OCI-M1 (cell line): ENCODE data around the gene TBL1X.

Experiments
- DNase-seq: peaks from one replicate; lab custom pipeline; 2025; lab: John Stamatoyannopoulos, UW

Gene TBL1X

GRCh38 chrX:9707306-9708033, 242.6 kb downstream of the TBL1X start:
- no peak for DNase-seq

DNA sequence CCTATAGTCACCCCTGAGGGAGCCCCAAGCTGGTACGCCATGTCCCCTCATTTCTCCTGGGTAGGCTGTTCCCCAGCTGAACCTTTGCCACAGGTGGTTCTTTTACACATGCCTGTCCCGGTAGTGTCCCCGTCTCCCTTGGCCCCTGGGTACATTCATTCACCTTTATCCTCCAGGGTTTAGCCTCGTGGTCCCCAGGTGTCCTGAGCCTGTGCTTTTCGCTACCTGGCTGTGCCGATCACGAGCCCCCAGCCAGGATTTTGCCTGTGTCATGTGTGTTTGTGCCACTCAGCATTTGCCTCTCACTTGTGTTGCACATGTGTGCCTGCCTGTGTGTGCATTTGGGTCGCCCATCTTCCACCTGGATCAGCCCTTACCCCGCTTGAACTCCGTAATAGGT, 243.2 kb downstream of the TBL1X start:
- no peak for DNase-seq

DNA sequence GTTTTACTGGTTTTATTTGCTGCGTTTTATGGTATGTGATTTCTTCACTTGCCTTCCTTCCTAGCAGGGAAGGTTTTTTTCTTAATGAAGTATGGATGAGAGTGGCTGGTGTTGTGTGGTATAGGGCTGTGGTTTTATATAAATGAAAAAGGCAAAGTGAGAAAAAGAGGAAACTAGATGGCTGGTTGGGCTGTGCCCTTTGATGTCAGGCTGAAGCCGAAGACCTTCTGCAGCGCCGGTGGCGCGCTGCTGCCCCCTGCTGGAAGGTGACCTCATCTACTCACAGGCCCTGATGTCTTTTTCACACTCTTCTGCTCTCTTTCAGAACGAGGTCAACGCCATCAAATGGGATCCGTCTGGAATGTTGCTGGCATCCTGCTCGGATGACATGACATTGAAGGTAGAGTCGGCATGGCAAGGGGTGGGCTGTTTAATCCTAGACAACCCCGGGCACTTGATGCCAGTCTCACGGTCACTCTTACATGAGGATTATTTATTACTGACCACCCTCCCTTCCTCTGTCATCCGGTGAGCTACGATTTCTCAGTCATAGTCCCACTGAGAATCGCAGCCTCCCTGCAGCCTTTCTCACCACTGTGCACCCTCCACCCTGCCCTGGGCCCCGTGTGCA, 244.2 kb downstream of the TBL1X start:
- DNase-seq = peak; percentile 87

DNA sequence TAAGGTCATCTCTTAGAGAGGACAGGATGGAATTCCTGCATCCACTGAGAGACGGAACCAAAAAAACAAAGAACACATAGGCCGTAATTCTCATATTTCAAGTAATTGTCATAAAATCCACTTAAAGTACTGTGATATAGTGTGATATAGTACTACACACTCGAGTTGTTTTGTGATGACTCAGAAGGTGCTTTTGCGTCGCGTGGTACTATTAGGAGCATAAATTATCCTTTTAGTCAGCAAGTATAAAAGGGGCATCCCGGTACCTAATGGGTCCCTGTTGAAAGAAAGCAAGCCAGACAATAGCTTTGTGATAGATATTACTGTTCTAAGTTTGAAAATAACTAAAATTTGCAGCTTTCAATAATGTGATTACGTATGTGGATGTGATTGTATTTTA, 245.5 kb downstream of the TBL1X start:
- no peak for DNase-seq

GRCh38 chrX:9717376-9717775, 252.5 kb downstream of the TBL1X start:
- no peak for DNase-seq

GRCh38 chrX:9724711-9725110, 259.9 kb downstream of the TBL1X start:
- DNase-seq = no peak

GRCh38 chrX:9728261-9728660, 263.4 kb downstream of the TBL1X start:
- DNase-seq = peak; percentile 24

- no peak for DNase-seq
Measured at GRCh38 chrX:9729171-9729885, 264.5 kb downstream of the TBL1X start.

DNA sequence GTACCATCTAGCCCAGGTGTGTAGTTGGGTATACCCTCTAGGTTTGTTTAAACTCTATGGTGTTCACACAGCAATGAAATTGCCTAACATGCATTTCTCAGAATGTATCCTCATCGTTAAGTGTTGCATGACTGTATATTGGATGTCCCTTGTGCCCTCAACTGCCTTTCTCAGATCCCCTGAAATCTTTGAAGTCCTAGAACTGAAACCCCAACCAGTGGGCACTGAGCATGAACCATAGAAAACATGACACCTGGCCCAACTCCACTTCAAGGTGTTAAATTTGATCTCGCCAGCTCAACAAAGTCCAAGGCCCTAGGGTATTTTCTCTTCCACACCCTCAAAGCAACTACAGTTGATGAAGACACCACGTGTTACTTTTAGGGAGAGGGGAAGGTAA, 265.2 kb downstream of the TBL1X start:
- no peak for DNase-seq

DNA sequence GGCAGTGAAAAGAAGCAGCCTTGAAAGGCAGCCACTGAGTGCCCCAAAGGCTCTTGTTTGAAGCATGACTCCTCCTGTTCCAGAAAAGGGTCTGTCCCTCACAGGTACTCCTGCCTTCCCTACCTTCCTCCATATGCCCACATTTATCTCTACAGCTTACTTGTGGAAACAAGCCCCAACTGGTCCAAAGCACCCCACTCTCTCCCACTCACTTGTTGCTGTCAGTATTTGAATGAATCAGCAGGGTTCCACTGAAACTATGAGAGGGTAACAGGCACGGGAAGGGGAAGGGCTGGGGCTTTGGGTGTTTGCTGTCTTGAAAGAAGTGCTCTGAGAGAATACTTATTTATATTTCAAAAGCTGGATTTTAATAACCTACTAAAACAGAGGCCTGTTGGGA, 265.9 kb downstream of the TBL1X start:
- DNase-seq = no peak

GRCh38 chrX:9737363-9737762, 272.5 kb downstream of the TBL1X start:
- DNase-seq = no peak

- DNase-seq = no peak
Measured at GRCh38 chrX:9738151-9738550, 273.3 kb downstream of the TBL1X start.

DNA sequence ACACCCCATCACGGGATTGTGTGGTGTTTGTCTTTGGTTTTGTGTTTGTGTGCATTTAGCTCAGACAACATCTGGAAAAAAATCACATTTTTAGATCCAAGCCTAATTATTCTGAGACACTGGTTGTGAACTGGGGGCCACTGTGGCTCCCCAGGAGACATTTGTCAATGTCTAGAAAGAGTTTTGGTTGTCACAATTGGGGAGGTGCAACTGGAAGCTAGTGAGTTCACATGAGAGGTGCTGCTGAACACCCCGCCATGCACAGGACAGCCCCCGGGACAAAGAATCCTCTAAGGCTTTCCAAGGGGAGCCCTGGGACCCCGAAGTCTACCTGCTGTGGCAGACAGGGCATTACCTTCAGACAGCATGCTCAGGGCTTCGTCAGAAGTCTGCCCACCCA, 274.3 kb downstream of the TBL1X start:
- DNase-seq = no peak

DNA sequence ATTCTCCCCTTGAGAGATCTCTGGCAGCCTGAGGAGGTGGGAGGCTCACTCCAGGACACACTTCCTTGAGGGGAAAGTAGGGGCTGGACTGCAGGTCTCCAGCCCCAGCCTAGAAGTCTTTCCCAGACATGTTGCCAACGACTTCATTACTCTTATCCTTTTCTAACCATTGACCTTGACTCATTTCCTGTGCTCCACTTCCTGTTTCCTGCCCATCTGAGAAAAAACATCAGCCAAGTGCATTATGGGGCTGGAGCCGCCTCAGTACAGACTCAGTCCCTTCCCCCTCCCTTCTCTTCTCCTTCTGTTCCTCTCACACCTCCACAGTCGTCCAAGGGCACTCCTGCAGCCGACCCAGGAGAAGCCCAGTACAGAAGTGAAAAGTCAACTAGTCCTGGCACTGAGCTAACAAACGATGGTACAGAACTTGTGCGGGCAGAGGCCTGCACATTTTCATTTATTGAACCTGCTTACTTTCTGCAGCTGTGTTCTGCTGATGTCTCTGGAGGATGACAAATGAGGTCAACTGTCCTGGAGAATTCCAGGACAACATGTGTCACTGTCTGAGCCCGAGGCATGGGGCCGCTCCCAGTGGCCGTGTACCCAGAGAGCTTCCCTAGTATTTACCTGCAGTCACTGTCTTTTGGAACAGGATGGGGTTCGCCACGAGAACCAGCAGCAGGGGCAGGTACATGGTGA, 280.7 kb downstream of the TBL1X start:
- DNase-seq = no peak

GRCh38 chrX:9746148-9746888, 281.5 kb downstream of the TBL1X start:
- peak; percentile 47 for DNase-seq

GRCh38 chrX:9747644-9748043, 282.8 kb downstream of the TBL1X start:
- DNase-seq = no peak

DNA sequence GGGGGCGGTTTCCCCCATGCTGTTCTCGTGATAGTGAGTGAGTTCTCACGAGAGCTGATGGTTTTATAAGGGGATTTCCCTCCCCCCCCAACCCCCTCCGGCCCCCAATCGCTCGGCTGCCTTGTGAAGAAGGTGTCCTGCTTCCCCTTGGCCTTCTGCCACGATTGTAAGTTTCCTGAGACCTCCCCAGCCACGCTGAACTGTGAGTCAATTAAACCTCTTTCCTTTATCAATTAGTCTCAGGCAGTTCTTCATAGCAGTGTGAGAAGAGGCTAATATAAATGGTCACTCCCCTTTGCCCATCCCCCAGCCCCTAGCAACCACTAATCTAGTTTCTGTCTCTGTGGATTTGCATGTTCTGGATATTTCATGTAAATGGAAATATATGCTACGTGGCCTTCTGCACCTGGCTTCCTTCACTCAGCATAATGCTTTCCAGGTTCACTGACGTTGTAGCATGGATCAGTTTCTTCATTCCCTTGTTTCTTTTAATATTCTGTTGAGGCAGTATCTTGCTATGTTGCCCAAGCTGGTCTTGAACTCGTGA, 284.4 kb downstream of the TBL1X start:
- no peak for DNase-seq

- DNase-seq = no peak
Measured at GRCh38 chrX:9757366-9757765, 292.5 kb downstream of the TBL1X start.

DNA sequence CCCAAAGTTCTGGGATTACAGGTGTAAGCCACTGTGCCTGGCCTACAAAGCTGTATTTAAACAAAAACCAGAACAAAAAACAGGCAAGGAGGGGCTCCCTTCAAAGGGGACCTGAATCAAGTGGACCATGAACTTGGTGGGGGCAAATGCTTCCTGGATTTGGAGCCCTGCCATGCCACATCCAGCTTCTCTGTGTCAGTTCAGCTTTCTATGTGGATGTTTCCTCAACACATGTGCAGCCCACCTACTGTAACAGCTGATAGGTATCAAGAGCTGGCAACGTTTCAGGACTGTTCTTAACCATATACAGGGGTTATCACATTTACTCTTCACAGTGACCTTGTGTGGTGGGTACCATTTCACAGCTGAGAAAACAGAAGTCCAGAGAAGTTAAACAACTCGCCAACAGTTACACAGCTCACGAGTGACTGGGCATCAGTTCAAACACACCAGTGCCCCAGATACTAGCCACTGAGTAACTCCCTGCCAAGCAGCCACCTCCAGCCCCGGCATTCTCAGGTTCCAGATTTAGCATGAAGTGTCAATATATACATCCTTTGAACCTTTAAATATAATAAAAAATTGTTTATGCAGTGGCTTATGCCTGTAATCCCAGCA, 293.3 kb downstream of the TBL1X start:
- no peak for DNase-seq

- DNase-seq = no peak
Measured at GRCh38 chrX:9759337-9759736, 294.5 kb downstream of the TBL1X start.

DNA sequence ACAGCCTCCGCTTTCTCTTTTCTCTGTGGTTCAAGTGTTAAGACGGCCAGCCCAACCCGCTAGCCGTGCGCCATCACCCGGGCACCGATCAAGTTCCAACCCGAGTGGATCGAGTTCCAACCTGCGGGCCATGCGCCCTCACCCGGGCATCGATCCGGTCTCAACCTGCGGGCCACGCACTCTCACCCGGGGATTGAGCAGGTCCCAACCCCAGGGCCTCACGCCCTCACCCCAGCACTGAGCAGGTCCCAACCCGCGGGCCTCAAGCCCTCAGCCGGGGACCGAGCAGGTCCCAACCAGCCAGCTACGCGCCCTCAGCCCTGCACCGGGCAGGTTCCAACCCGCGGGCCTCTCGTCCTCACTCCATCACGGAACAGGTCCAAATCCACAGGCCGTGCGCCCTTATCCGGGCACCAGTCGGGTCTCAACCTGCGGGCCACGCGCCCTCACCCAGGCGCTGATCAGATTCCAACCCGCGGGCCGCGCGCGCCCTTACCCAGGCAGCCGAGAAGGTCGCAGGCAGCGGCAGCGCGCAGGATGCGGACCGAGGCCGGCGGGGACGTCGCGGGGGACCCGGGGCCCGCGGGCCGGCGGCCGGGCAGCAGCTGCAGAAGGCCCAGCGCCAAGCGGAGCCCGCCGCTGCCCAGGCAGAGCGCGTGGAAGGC, 300.3 kb downstream of the TBL1X start:
- DNase-seq = no peak
